GM19239 (cell line): ENCODE results near the gene RNF217.
A peak's percentile ranks its signal among the peaks of the same experiment; 100 is the strongest.
"Not testable (repeated sequence)": the region's sequence is repeated elsewhere in the genome, so short reads cannot be mapped to it uniquely, and the experiment has no call there.

ENCODE experiments used
- DNase-seq: peaks from one replicate; pipeline ENCODE4 v3.0.0; 2011; ENCODE audit warnings: low spot score; ENCODE audit not compliant: insufficient read length
- FAIRE-seq: peaks from 2 replicates; lab custom pipeline; 2011; peaks lifted over from hg19 to GRCh38; lab: Jason Lieb, UNC

Gene RNF217

GRCh38 chr6:124962639-124963415 lies 590 bp downstream of the RNF217 start:
- DNase-seq (no peak), FAIRE-seq (no peak)

- no peak for DNase-seq
Measured at GRCh38 chr6:124963416-124963785, 1.2 kb downstream of the RNF217 start.

GRCh38 chr6:124963831-124964763 lies 1.9 kb downstream of the RNF217 start:
- FAIRE-seq, result peak; percentile 44
- no peak for DNase-seq

More at GRCh38 chr6:124963416-124963785, 1.2 kb downstream of the RNF217 start:
- FAIRE-seq, result no peak

GRCh38 chr6:124964764-124965105 lies 2.5 kb downstream of the RNF217 start:
- FAIRE-seq (no peak), DNase-seq (no peak)

GRCh38 chr6:124965424-124965850 lies 3.2 kb downstream of the RNF217 start:
- not testable (repeated sequence) for FAIRE-seq, DNase-seq

- FAIRE-seq, result no peak
Measured at GRCh38 chr6:124967444-124967843, 5.2 kb downstream of the RNF217 start.

GRCh38 chr6:124968401-124968800 lies 6.2 kb downstream of the RNF217 start:
- no peak for FAIRE-seq

More at GRCh38 chr6:124967444-124967843, 5.2 kb downstream of the RNF217 start:
- DNase-seq, result no peak

GRCh38 chr6:124970243-124970642 lies 8.0 kb downstream of the RNF217 start:
- DNase-seq (no peak), FAIRE-seq (no peak)

More at GRCh38 chr6:124968401-124968800, 6.2 kb downstream of the RNF217 start:
- DNase-seq, result no peak

GRCh38 chr6:124970763-124971162 lies 8.5 kb downstream of the RNF217 start:
- no peak for FAIRE-seq
- no peak for DNase-seq

GRCh38 chr6:124973780-124974179 lies 11.5 kb downstream of the RNF217 start:
- no peak for DNase-seq
- FAIRE-seq, result no peak

- FAIRE-seq, result no peak
- no peak for DNase-seq
Measured at GRCh38 chr6:124974771-124975377, 12.6 kb downstream of the RNF217 start.

GRCh38 chr6:124977067-124977908 lies 15.1 kb downstream of the RNF217 start:
- DNase-seq (no peak), FAIRE-seq (no peak)

GRCh38 chr6:124978451-124979293 lies 16.4 kb downstream of the RNF217 start:
- no peak for DNase-seq
- FAIRE-seq, result no peak

- DNase-seq, result no peak
- no peak for FAIRE-seq
Measured at GRCh38 chr6:124979294-124979678, 17.0 kb downstream of the RNF217 start.

- no peak for DNase-seq
- FAIRE-seq, result no peak
Measured at GRCh38 chr6:124982669-124983068, 20.4 kb downstream of the RNF217 start.

GRCh38 chr6:124983383-124984083 lies 21.3 kb downstream of the RNF217 start:
- peak; percentile 4 for FAIRE-seq
- no peak for DNase-seq

GRCh38 chr6:124984668-124985338 lies 22.6 kb downstream of the RNF217 start:
- DNase-seq, result no peak
- FAIRE-seq, result no peak

- DNase-seq, result no peak
- FAIRE-seq, result no peak
Measured at GRCh38 chr6:124986164-124986563, 23.9 kb downstream of the RNF217 start.
